GM23338 (cell line): ENCODE measurements around the gene SPINK13. TPM values are rescaled to one million over a fixed set of nuclear protein-coding genes. Genes with fewer than 3 reads are reported as not detected.

ENCODE experiments used
- ATAC-seq: fragments of 200-7000 bp; cut with Tn5 transposase; 3 replicates; pipeline ENCODE4 v1.9.1; 2020
- DNase-seq: peaks from one replicate; pipeline ENCODE4 v3.0.0-alpha.2; 2015; ENCODE audit warnings: low spot score
- H2AFZ ChIP-seq: fragments of 200-600 bp; sonication (generic); 2 replicates; pipeline ENCODE4 v1.8.0; 2016; ENCODE audit warnings: antibody characterized with exemption, mild to moderate bottlenecking, moderate library complexity
- H3F3A ChIP-seq: fragments of 200-600 bp; sonication (generic); replicated peaks from 2 replicates; pipeline ENCODE4 v1.8.0; 2017; ENCODE audit warnings: antibody characterized with exemption, mixed run types, low read depth
- H3K27ac ChIP-seq: fragments of 200-600 bp; sonication (generic); 2 replicates; pipeline ENCODE4 v1.6.1; 2016; ENCODE audit warnings: low read depth
- H3K27me3 ChIP-seq: fragments of 200-600 bp; sonication (generic); 2 replicates; pipeline ENCODE4 v1.8.0; 2016; ENCODE audit warnings: mild to moderate bottlenecking, mixed run types, moderate library complexity; ENCODE audit not compliant: insufficient read depth
- H3K36me3 ChIP-seq: fragments of 200-600 bp; sonication (generic); 2 replicates; pipeline ENCODE4 v1.8.0; 2016; ENCODE audit warnings: mild to moderate bottlenecking; ENCODE audit not compliant: insufficient read depth
- H3K4me1 ChIP-seq: fragments of 200-600 bp; sonication (generic); 2 replicates; pipeline ENCODE4 v1.8.0; 2016; ENCODE audit warnings: mild to moderate bottlenecking, moderate library complexity; ENCODE audit not compliant: insufficient read depth
- H3K4me2 ChIP-seq: fragments of 200-600 bp; sonication (generic); 2 replicates; pipeline ENCODE4 v1.7.1; 2017; ENCODE audit warnings: mixed run types
- H3K4me3 ChIP-seq: fragments of 200-600 bp; sonication (generic); 2 replicates; pipeline ENCODE4 v1.6.1; 2016; ENCODE audit warnings: mixed run types
- H3K79me2 ChIP-seq: fragments of 200-600 bp; sonication (generic); replicated peaks from 2 replicates; pipeline ENCODE4 v1.8.0; 2017; ENCODE audit warnings: mild to moderate bottlenecking; ENCODE audit not compliant: insufficient read depth
- H3K9me2 ChIP-seq: fragments of 200-600 bp; sonication (generic); 2 replicates; pipeline ENCODE4 v1.8.0; 2017; ENCODE audit not compliant: insufficient read depth
- H4K20me1 ChIP-seq: fragments of 200-600 bp; sonication (generic); replicated peaks from 2 replicates; pipeline ENCODE4 v1.8.0; 2017; ENCODE audit warnings: mild to moderate bottlenecking; ENCODE audit not compliant: insufficient read depth
- H3K27ac Mint-ChIP-seq: 2 replicates; pipeline ENCODE4 v1.8.0; 2020; ENCODE audit warnings: inconsistent platforms, mild to moderate bottlenecking, moderate library complexity, mixed read lengths
- H3K27me3 Mint-ChIP-seq: 3 replicates; pipeline ENCODE4 v1.8.0; 2022; ENCODE audit warnings: low read depth, mild to moderate bottlenecking, moderate library complexity, mixed read lengths, inconsistent platforms; ENCODE audit not compliant: insufficient read depth, poor library complexity
- H3K36me3 Mint-ChIP-seq: 3 replicates; pipeline ENCODE4 v1.8.0; 2021; ENCODE audit warnings: low read depth, mild to moderate bottlenecking, inconsistent platforms, moderate library complexity, mixed read lengths
- H3K4me1 Mint-ChIP-seq: 3 replicates; pipeline ENCODE4 v1.8.0; 2020; ENCODE audit warnings: mild to moderate bottlenecking, inconsistent platforms, mixed read lengths
- H3K4me3 Mint-ChIP-seq: 3 replicates; pipeline ENCODE4 v1.8.0; 2021; ENCODE audit warnings: moderate library complexity, mild to moderate bottlenecking, inconsistent platforms, mixed read lengths
- H3K9me3 Mint-ChIP-seq: 3 replicates; pipeline ENCODE4 v1.8.0; 2020; ENCODE audit warnings: moderate library complexity, mild to moderate bottlenecking, inconsistent platforms, mixed read lengths
- EZH2 ChIP-seq: fragments of 200-600 bp; sonication (generic); IDR thresholded peaks from one replicate; pipeline ENCODE4 v1.8.0; 2017; ENCODE audit warnings: antibody characterized with exemption, mild to moderate bottlenecking, low read depth; ENCODE audit not compliant: unreplicated experiment
- EZH2phosphoT487 ChIP-seq: fragments of 200-600 bp; sonication (generic); IDR thresholded peaks from one replicate; pipeline ENCODE4 v1.8.1; 2018; ENCODE audit warnings: antibody characterized with exemption; ENCODE audit not compliant: unreplicated experiment
- JUNB ChIP-seq: IDR thresholded peaks from one replicate; pipeline ENCODE4 v1.6.1; 2016; ENCODE audit warnings: antibody characterized with exemption; ENCODE audit not compliant: unreplicated experiment
- NANOG ChIP-seq: IDR thresholded peaks from 2 replicates; pipeline ENCODE4 v1.6.1; 2016; ENCODE audit warnings: antibody characterized with exemption, borderline replicate concordance
- POLR2AphosphoS5 ChIP-seq: IDR thresholded peaks from 2 replicates; pipeline ENCODE4 v1.6.1; 2016; ENCODE audit warnings: antibody characterized with exemption, low read depth
- STAT1 ChIP-seq: IDR thresholded peaks from one replicate; pipeline ENCODE4 v1.6.1; 2016; ENCODE audit warnings: antibody characterized with exemption; ENCODE audit not compliant: unreplicated experiment
- ZNF114 ChIP-seq: fragments of 250-450 bp; sonication (Bioruptor Pico); IDR thresholded peaks from 2 replicates; pipeline ENCODE4 v1.5.0; 2020; ENCODE audit warnings: mild to moderate bottlenecking, moderate library complexity
- polyA plus RNA-seq: library from polyadenylated mRNA; unstranded; fragments of >200 nt; fragmentation: Nextera tagmentation; extraction: Ambion mirVana; gene quantifications from 2 replicates; pipeline ENCODE4 v1.2.1, GENCODE V29; 2016
- total RNA-seq: library from RNA; depleted of rRNA; stranded (reverse); fragments of >200 nt; shearing (Covaris generic); gene quantifications from 2 replicates; pipeline ENCODE4 v1.2.3, GENCODE V29; 2014
- TF ChIP-seq, protein P1 (sequence below): fragments of 250-450 bp; sonication (Bioruptor Pico); IDR thresholded peaks from 2 replicates; pipeline ENCODE4 v1.5.0; 2020; ENCODE audit warnings: mild to moderate bottlenecking, moderate library complexity
- TF ChIP-seq, protein P2 (sequence below): IDR thresholded peaks from 2 replicates; pipeline ENCODE4 v1.6.1; 2016; ENCODE audit warnings: antibody characterized with exemption

The SPINK13 gene
- total and polyA plus RNA-seq, 2 experiments from 2014 or later, result not detected

DNA sequence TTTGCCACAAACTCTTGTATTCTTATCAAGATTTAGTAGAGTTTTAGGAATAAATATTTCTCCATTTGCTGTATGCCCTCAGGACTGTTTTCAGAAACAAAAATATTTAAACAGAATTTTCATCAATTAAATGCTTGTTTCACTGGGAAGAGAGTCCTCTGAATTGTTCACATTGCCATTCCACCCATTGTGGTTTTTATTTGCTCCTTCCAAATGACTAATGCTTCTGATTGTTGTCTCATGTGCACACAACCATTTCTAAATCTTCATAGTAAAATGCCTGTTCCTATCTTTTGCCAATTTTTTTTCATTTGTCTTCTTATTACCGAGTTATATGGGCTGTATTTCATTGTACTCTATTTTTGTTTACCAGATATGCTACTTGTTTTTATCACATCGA, 19.7 kb upstream of the SPINK13 start (continued):
- TF ChIP-seq, protein P1, sequence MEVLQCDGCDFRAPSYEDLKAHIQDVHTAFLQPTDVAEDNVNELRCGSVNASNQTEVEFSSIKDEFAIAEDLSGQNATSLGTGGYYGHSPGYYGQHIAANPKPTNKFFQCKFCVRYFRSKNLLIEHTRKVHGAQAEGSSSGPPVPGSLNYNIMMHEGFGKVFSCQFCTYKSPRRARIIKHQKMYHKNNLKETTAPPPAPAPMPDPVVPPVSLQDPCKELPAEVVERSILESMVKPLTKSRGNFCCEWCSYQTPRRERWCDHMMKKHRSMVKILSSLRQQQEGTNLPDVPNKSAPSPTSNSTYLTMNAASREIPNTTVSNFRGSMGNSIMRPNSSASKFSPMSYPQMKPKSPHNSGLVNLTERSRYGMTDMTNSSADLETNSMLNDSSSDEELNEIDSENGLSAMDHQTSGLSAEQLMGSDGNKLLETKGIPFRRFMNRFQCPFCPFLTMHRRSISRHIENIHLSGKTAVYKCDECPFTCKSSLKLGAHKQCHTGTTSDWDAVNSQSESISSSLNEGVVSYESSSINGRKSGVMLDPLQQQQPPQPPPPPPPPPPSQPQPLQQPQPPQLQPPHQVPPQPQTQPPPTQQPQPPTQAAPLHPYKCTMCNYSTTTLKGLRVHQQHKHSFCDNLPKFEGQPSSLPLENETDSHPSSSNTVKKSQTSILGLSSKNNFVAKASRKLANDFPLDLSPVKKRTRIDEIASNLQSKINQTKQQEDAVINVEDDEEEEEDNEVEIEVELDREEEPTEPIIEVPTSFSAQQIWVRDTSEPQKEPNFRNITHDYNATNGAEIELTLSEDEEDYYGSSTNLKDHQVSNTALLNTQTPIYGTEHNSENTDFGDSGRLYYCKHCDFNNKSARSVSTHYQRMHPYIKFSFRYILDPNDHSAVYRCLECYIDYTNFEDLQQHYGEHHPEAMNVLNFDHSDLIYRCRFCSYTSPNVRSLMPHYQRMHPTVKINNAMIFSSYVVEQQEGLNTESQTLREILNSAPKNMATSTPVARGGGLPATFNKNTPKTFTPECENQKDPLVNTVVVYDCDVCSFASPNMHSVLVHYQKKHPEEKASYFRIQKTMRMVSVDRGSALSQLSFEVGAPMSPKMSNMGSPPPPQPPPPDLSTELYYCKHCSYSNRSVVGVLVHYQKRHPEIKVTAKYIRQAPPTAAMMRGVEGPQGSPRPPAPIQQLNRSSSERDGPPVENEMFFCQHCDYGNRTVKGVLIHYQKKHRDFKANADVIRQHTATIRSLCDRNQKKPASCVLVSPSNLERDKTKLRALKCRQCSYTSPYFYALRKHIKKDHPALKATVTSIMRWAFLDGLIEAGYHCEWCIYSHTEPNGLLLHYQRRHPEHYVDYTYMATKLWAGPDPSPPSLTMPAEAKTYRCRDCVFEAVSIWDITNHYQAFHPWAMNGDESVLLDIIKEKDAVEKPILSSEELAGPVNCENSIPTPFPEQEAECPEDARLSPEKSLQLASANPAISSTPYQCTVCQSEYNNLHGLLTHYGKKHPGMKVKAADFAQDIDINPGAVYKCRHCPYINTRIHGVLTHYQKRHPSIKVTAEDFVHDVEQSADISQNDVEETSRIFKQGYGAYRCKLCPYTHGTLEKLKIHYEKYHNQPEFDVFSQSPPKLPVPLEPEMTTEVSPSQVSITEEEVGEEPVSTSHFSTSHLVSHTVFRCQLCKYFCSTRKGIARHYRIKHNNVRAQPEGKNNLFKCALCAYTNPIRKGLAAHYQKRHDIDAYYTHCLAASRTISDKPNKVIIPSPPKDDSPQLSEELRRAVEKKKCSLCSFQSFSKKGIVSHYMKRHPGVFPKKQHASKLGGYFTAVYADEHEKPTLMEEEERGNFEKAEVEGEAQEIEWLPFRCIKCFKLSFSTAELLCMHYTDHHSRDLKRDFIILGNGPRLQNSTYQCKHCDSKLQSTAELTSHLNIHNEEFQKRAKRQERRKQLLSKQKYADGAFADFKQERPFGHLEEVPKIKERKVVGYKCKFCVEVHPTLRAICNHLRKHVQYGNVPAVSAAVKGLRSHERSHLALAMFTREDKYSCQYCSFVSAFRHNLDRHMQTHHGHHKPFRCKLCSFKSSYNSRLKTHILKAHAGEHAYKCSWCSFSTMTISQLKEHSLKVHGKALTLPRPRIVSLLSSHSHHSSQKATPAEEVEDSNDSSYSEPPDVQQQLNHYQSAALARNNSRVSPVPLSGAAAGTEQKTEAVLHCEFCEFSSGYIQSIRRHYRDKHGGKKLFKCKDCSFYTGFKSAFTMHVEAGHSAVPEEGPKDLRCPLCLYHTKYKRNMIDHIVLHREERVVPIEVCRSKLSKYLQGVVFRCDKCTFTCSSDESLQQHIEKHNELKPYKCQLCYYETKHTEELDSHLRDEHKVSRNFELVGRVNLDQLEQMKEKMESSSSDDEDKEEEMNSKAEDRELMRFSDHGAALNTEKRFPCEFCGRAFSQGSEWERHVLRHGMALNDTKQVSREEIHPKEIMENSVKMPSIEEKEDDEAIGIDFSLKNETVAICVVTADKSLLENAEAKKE (CRISPR knock-in tag), result no peak

DNA sequence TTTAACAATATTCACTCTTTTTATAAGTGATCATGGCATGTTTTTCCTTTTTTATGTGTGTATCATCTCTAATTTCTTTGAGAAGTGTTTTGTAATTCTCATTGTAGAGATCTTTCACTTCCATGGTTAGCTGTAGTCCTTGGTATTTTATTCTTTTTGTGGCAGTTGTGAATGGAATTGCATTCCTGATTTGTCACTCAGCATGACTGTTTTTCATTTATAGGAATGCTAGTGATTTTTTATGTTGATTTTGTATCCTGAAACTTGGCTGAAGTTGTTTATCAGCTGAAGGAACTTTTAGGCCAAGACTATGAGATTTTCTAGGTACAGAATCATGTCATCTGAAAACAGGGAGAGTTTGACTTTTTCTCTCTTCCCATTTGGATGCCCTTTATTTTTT, 13.1 kb upstream of the SPINK13 start:
- Histone ChIP-seq H3F3A (no peaks in the 10 kb centered on the region), H3K27ac (no peak overlapping the region), H2AFZ (0 out of 2 replicates have a peak overlapping the region, but pooled peaks have one; percentile 18), H3K27me3 (no peaks in the 10 kb centered on the region), H3K9me2 (no peaks in the 10 kb centered on the region; the same call in 1 of the 2 replicates), H3K4me3 (no peak overlapping the region), H4K20me1 (no peaks in the 10 kb centered on the region), H3K79me2 (no peaks in the 10 kb centered on the region), H3K4me2 (no peak overlapping the region), H3K4me1 (no peaks in the 10 kb centered on the region), H3K36me3 (peaks cover 4% of the 10 kb centered on the region; the same call in 1 of the 2 replicates)
- Mint-ChIP-seq H3K4me1 (no peaks in the 10 kb centered on the region), H3K36me3 (no peaks in the 10 kb centered on the region; the same call in 2 of the 3 replicates), H3K4me3 (no peak overlapping the region), H3K27me3 (no peaks in the 10 kb centered on the region), H3K9me3 (peaks cover 17% of the 10 kb centered on the region), H3K27ac (no peak overlapping the region)
- TF ChIP-seq, protein P1 (CRISPR knock-in tag), result no peak
- TF ChIP-seq ZNF114 (CRISPR knock-in tag) (no peak), EZH2 (no peak), NANOG (no peak), EZH2phosphoT487 (no peak), STAT1 (no peak), JUNB (no peak), POLR2AphosphoS5 (no peak)
- TF ChIP-seq, protein P2, sequence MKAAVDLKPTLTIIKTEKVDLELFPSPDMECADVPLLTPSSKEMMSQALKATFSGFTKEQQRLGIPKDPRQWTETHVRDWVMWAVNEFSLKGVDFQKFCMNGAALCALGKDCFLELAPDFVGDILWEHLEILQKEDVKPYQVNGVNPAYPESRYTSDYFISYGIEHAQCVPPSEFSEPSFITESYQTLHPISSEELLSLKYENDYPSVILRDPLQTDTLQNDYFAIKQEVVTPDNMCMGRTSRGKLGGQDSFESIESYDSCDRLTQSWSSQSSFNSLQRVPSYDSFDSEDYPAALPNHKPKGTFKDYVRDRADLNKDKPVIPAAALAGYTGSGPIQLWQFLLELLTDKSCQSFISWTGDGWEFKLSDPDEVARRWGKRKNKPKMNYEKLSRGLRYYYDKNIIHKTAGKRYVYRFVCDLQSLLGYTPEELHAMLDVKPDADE, result no peak
- ATAC-seq (no peak), DNase-seq (no peak)
